IMR-90 (cell line): ENCODE data around the gene NETO2. TPM values are rescaled to one million over a fixed set of nuclear protein-coding genes. Genes with fewer than 3 reads are reported as not detected.

Source experiments
- ATAC-seq: fragments of 200-7000 bp; cut with Tn5 transposase; 2 replicates; pipeline ENCODE4 v1.9.1; 2020; ENCODE audit warnings: low read depth, mild to moderate bottlenecking, moderate library complexity
- BruUV-seq: library from RNA; stranded (reverse); fragments of 400-500 nt; replicated peaks from 2 replicates; lab custom pipeline; 2021; lab: Mats Ljungman, UMichigan
- CTCF ChIA-PET: fragments of 300-600 bp; formaldehyde crosslinking; extraction: SDS; loops from one replicate; lab custom pipeline; 2021; ENCODE audit warnings: antibody characterized with exemption; lab: Yijun Ruan, JAX
- POLR2A ChIA-PET: fragments of 300-600 bp; sonication (Branson Sonifier 250); formaldehyde crosslinking; loops from one replicate; lab custom pipeline; 2022; ENCODE audit warnings: antibody characterized with exemption; ENCODE audit not compliant: unreplicated experiment; lab: Charles Lee
- DNase-seq: peaks from one replicate; pipeline ENCODE4 v3.0.0; 2013
- H2AFZ ChIP-seq: replicated peaks from 2 replicates; pipeline ENCODE3; 2013; ENCODE audit warnings: low read length, mild to moderate bottlenecking; ENCODE audit not compliant: poor library complexity
- H2AK5ac ChIP-seq: 2 replicates; pipeline ENCODE4 v1.6.1; 2013; ENCODE audit warnings: low read depth, low read length, inconsistent platforms
- H2AK9ac ChIP-seq: replicated peaks from 2 replicates; pipeline ENCODE3; 2013; ENCODE audit warnings: mild to moderate bottlenecking, low read depth, low read length, moderate library complexity; ENCODE audit not compliant: poor library complexity
- H2BK120ac ChIP-seq: 2 replicates; pipeline ENCODE4 v1.6.1; 2013; ENCODE audit warnings: low read depth, low read length, inconsistent platforms
- H2BK15ac ChIP-seq: 3 replicates; pipeline ENCODE4 v1.6.1; 2013; ENCODE audit warnings: low read depth, low read length, inconsistent platforms
- H2BK20ac ChIP-seq: 2 replicates; pipeline ENCODE4 v1.6.1; 2013; ENCODE audit warnings: low read depth, mild to moderate bottlenecking, inconsistent platforms, low read length, moderate library complexity
- H2BK5ac ChIP-seq: 2 replicates; pipeline ENCODE4 v1.6.1; 2013; ENCODE audit warnings: mild to moderate bottlenecking, low read depth, low read length, inconsistent platforms; ENCODE audit not compliant: poor library complexity, severe bottlenecking
- H3K14ac ChIP-seq: replicated peaks from 2 replicates; pipeline ENCODE4 v1.6.1; 2013; ENCODE audit warnings: low read depth, low read length, inconsistent platforms
- H3K18ac ChIP-seq: 2 replicates; pipeline ENCODE4 v1.6.1; 2013; ENCODE audit warnings: low read depth, low read length, control low read depth
- H3K23ac ChIP-seq: 2 replicates; pipeline ENCODE4 v1.6.1; 2013; ENCODE audit warnings: low read depth, low read length, inconsistent platforms
- H3K27ac ChIP-seq: 2 replicates; pipeline ENCODE4 v1.5.1; 2013; ENCODE audit warnings: mild to moderate bottlenecking, control low read depth, low read length; ENCODE audit not compliant: insufficient read depth
- H3K27me3 ChIP-seq: 2 replicates; pipeline ENCODE4 v1.6.1; 2013; ENCODE audit warnings: low read length; ENCODE audit not compliant: control insufficient read depth, insufficient read depth
- H3K36me3 ChIP-seq: 2 replicates; pipeline ENCODE4 v1.6.1; 2013; ENCODE audit warnings: low read length, mixed read lengths; ENCODE audit not compliant: control insufficient read depth, insufficient read depth
- H3K4ac ChIP-seq: 2 replicates; pipeline ENCODE4 v1.6.1; 2013; ENCODE audit warnings: low read depth, low read length, inconsistent platforms
- H3K4me1 ChIP-seq: 2 replicates; pipeline ENCODE4 v1.6.1; 2013; ENCODE audit warnings: low read length, mixed read lengths; ENCODE audit not compliant: control insufficient read depth, insufficient read depth
- H3K4me2 ChIP-seq: 2 replicates; pipeline ENCODE4 v1.6.1; 2013; ENCODE audit warnings: low read depth, mild to moderate bottlenecking, control low read depth, low read length, moderate library complexity
- H3K4me3 ChIP-seq: 2 replicates; pipeline ENCODE4 v1.5.1; 2013; ENCODE audit warnings: low read depth, mild to moderate bottlenecking, control low read depth, low read length, moderate library complexity; ENCODE audit not compliant: insufficient read depth
- H3K56ac ChIP-seq: 2 replicates; pipeline ENCODE4 v1.6.1; 2013; ENCODE audit warnings: low read length, inconsistent platforms; ENCODE audit not compliant: insufficient read depth; ENCODE audit errors: extremely low read depth
- H3K79me1 ChIP-seq, 2 experiments: 2 replicates each; pipeline ENCODE4 v1.6.1; 2013; ENCODE audit warnings: low read length in 2 of 2, inconsistent platforms in 1 of 2, low read depth in 1 of 2
- H3K9ac ChIP-seq: 2 replicates; pipeline ENCODE4 v1.6.1; 2013; ENCODE audit warnings: low read depth, low read length, control low read depth
- H3K9me1 ChIP-seq: 2 replicates; pipeline ENCODE4 v1.6.1; 2013; ENCODE audit warnings: low read length, inconsistent platforms; ENCODE audit not compliant: insufficient read depth
- H3K9me3 ChIP-seq: 2 replicates; pipeline ENCODE4 v1.6.1; 2013; ENCODE audit warnings: low read length; ENCODE audit not compliant: control insufficient read depth, insufficient read depth
- H4K20me1 ChIP-seq: 2 replicates; pipeline ENCODE4 v1.6.1; 2013; ENCODE audit warnings: low read length, inconsistent platforms; ENCODE audit not compliant: insufficient read depth
- H4K5ac ChIP-seq: 2 replicates; pipeline ENCODE4 v1.6.1; 2013; ENCODE audit warnings: mild to moderate bottlenecking, low read depth, low read length, control low read depth
- H4K8ac ChIP-seq, 2 experiments: 2 replicates each; pipeline ENCODE4 v1.6.1; 2013; ENCODE audit warnings: low read depth in 2 of 2, low read length in 2 of 2, control low read depth in 1 of 2, inconsistent platforms in 1 of 2
- H4K91ac ChIP-seq: 2 replicates; pipeline ENCODE4 v1.6.1; 2013; ENCODE audit warnings: low read depth, low read length, inconsistent platforms; ENCODE audit not compliant: insufficient read depth
- MAFK ChIP-seq: IDR thresholded peaks from 2 replicates; pipeline ENCODE4 v1.6.1; 2012; ENCODE audit warnings: low read depth, low read length, improper control_type of control experiment
- RAD21 ChIP-seq: IDR thresholded peaks from 2 replicates; pipeline ENCODE4 v1.6.1; 2012; ENCODE audit warnings: low read length, improper control_type of control experiment
- WGBS, 2 experiments: methylation state at CpG; one replicate each; pipeline versions ENCODE4 v1.1.5 to v1.1.7; 2013; ENCODE audit warnings: missing lambda C conversion rate in 2 of 2; ENCODE audit not compliant: insufficient read length in 1 of 2; ENCODE audit errors: extremely low coverage in 2 of 2; 5-methylcytosine and 5-hydroxymethylcytosine counted together
- dilution Hi-C: fragments of 300-500 bp; cut with HindIII; formaldehyde crosslinking; loops from one replicate; pipeline ENCODE4 v1.14.3; 2018; ENCODE audit warnings: low sequenced_read_pairs; ENCODE audit not compliant: unreplicated experiment
- in situ Hi-C: fragments of 300-500 bp; cut with MboI; formaldehyde crosslinking; loops from 3 replicates; pipeline ENCODE4 v1.14.3; 2019; ENCODE audit warnings: low sequenced_read_pairs, inconsistent platforms, mixed read lengths
- intact Hi-C: fragments of 100-400 bp; cut with micrococcal nuclease; formaldehyde crosslinking; loops from 2 replicates; pipeline ENCODE4 v1.10.0; 2022
- polyA plus RNA-seq, 3 experiments: library from polyadenylated mRNA; depleted of rRNA; stranded (reverse); fragments of >200 nt; gene quantifications; 2 replicates each; pipeline ENCODE4 v1.2.3, GENCODE V29; 2012; ENCODE audit warnings: low replicate concordance in 1 of 3
- total RNA-seq: library from RNA; depleted of rRNA; stranded (reverse); fragments of >200 nt; gene quantifications from 2 replicates; pipeline ENCODE4 v1.2.3, GENCODE V29; 2012

Gene NETO2
- total and polyA plus RNA-seq, 2 of the 4 experiments (the other 2 are of a cell fraction), result 38.5 to 39.3 TPM

GRCh38 chr16:47084198-47084597 lies 59.5 kb downstream of the NETO2 start:
- no peaks in the 10 kb centered on the region for H3K79me1 ChIP-seq
- no peaks in the 10 kb centered on the region for H3K9me1 ChIP-seq
- H3K9ac ChIP-seq, result no peak overlapping the region
- H4K91ac ChIP-seq, result no peak overlapping the region
- H4K8ac ChIP-seq, result no peak overlapping the region
- no peaks in the 10 kb centered on the region for H3K9me3 ChIP-seq
- dilution Hi-C loops (no loop called here), in situ Hi-C loops (no loop called here), intact Hi-C loops (no loop called here)
- no peak overlapping the region for H2AK9ac ChIP-seq
- no peak overlapping the region for H3K4me3 ChIP-seq
- H3K36me3 ChIP-seq, result peaks cover 6% of the 10 kb centered on the region
- no TSS peak for BruUV-seq
- TF ChIP-seq RAD21 (no peak), MAFK (no peak)
- H3K23ac ChIP-seq, result no peak overlapping the region
- H2AFZ ChIP-seq, result no peak overlapping the region
- no peak overlapping the region for H3K4ac ChIP-seq
- H2AK5ac ChIP-seq, result no peak overlapping the region
- no peak overlapping the region for H2BK5ac ChIP-seq
- no peak overlapping the region for H3K14ac ChIP-seq
- no peaks in the 10 kb centered on the region for H3K4me1 ChIP-seq
- H4K5ac ChIP-seq, result no peak overlapping the region
- no peak overlapping the region for H2BK120ac ChIP-seq
- DNase-seq, result no peak
- H2BK15ac ChIP-seq, result no peak overlapping the region
- H3K18ac ChIP-seq, result no peak overlapping the region
- no peak overlapping the region for H3K27ac ChIP-seq
- no peaks in the 10 kb centered on the region for H3K27me3 ChIP-seq
- no peak overlapping the region for H2BK20ac ChIP-seq
- CTCF ChIA-PET, result no interaction called here
- WGBS, 2 experiments, result no CpG with 5 or more reads among the region's 6 CpGs
- no peak overlapping the region for H3K4me2 ChIP-seq
- H3K56ac ChIP-seq, result no peak overlapping the region
- no peak for ATAC-seq
- POLR2A ChIA-PET, result no interaction called here
- H4K20me1 ChIP-seq, result no peaks in the 10 kb centered on the region
